Measurements from ENCODE around the gene LY6G6C. TPM values are rescaled to one million over a fixed set of nuclear protein-coding genes. Genes with fewer than 3 reads are reported as not detected.

The LY6G6C gene
- total and polyA plus RNA-seq, 2 of the 4 experiments (the other 2 are of a cell fraction) = not detected

- H3K18ac ChIP-seq (ENCODE audit: low read depth, low read length) = no peak overlapping the region
- H3K23ac ChIP-seq (ENCODE audit: low read depth, low read length) = no peak overlapping the region
- no peak overlapping the region for H3K4me2 ChIP-seq (ENCODE audit: low read depth, low read length)
- dilution Hi-C loops (cut with HindIII; ENCODE audit: low sequenced_read_pairs, unreplicated experiment) = no loop called here
- H2BK15ac ChIP-seq (ENCODE audit: low read depth, low read length) = no peak overlapping the region
- H3K27me3 ChIP-seq (ENCODE audit: control insufficient read depth, insufficient read depth, low read length) = no peaks in the 10 kb centered on the region
- H3K4me3 ChIP-seq (ENCODE audit: insufficient read depth, low read depth, low read length) = no peak overlapping the region
- no peak overlapping the region for H4K8ac ChIP-seq (ENCODE audit: low read depth in 2 of 2, low read length in 2 of 2)
- H3K79me1 ChIP-seq (ENCODE audit: low read depth in 1 of 2, low read length in 2 of 2) = peaks cover 4 to 6% of the 10 kb centered on the region in 2 experiments; a peak in 2 of 4 replicates
- no peak overlapping the region for H3K14ac ChIP-seq (replicated peaks; ENCODE audit: low read depth, low read length)
- no peak overlapping the region for H2BK120ac ChIP-seq (ENCODE audit: low read depth, low read length)
- in situ Hi-C loops (cut with MboI; ENCODE audit: low sequenced_read_pairs) = loop anchor here (10.0 kb wide), 2 partner anchors 145 to 255 kb away; partner anchors contain the start of gene CFB
- ChIA-PET CTCF (interaction anchor here (0.8 kb wide), 1 partner anchor 13 kb away, joined by 3 read pairs; no protein-coding TSS in a partner anchor), POLR2A (ENCODE audit: unreplicated experiment) (no interaction called here)
- no peaks in the 10 kb centered on the region for H3K4me1 ChIP-seq (ENCODE audit: control insufficient read depth, insufficient read depth, low read length)
- H4K91ac ChIP-seq (ENCODE audit: insufficient read depth, low read depth, low read length) = no peak overlapping the region
- H3K9me3 ChIP-seq (ENCODE audit: control insufficient read depth, insufficient read depth, low read length) = no peaks in the 10 kb centered on the region
- ATAC-seq (ENCODE audit: low read depth) (peak; percentile 48; the same call in 1 of the 2 replicates), DNase-seq (no peak)
- H3K27ac ChIP-seq (ENCODE audit: insufficient read depth, low read length) = no peak overlapping the region
- H2AK9ac ChIP-seq (replicated peaks; ENCODE audit: low read depth, low read length, poor library complexity) = no peak overlapping the region
- H4K20me1 ChIP-seq (ENCODE audit: insufficient read depth, low read length) = no peaks in the 10 kb centered on the region
- H3K9me1 ChIP-seq (ENCODE audit: insufficient read depth, low read length) = no peaks in the 10 kb centered on the region
- H3K9ac ChIP-seq (ENCODE audit: low read depth, low read length) = no peak overlapping the region
- WGBS, 2 experiments (ENCODE audit: extremely low coverage in 2 of 2, insufficient read length in 1 of 2) = 60% methylated on average over 1 of the region's 11 CpGs; no CpG with 5 or more reads in 1 of the 2 experiments
- H2BK20ac ChIP-seq (ENCODE audit: low read depth, low read length) = no peak overlapping the region
- H3K56ac ChIP-seq (ENCODE audit: extremely low read depth, insufficient read depth, low read length) = no peak overlapping the region
- H2AK5ac ChIP-seq (ENCODE audit: low read depth, low read length) = no peak overlapping the region
- H3K36me3 ChIP-seq (ENCODE audit: control insufficient read depth, insufficient read depth, low read length) = peaks cover 72% of the 10 kb centered on the region
- no peak overlapping the region for H3K4ac ChIP-seq (ENCODE audit: low read depth, low read length)
- H4K5ac ChIP-seq (ENCODE audit: low read depth, low read length) = no peak overlapping the region
- no peak overlapping the region for H2BK5ac ChIP-seq (ENCODE audit: low read depth, low read length, poor library complexity, severe bottlenecking)
- no TSS peak for BruUV-seq (replicated peaks)
- H2AFZ ChIP-seq (replicated peaks; ENCODE audit: low read length, poor library complexity) = no peak overlapping the region
- TF ChIP-seq RCOR1 (IDR thresholded peaks at IDR 0.05; ENCODE audit: insufficient replicate concordance, low read length) = no peak
- TF ChIP-seq CTCF (conservative IDR thresholded peaks at IDR 0.05; ENCODE audit: low read depth, low read length) = 0 out of 2 replicates have a peak, but pooled peaks have one; percentile 26
- TF ChIP-seq USF2 (IDR thresholded peaks at IDR 0.05; ENCODE audit: low read depth, low read length) = no peak
- intact Hi-C loops (cut with micrococcal nuclease) = no loop called here
Measured at GRCh38 chr6:31689249-31690110, 32.1 kb downstream of the LY6G6C start.
